WERI-Rb-1 (cell line): ENCODE results near the gene DNAH3.
"Not testable (repeated sequence)": the region's sequence is repeated elsewhere in the genome, so short reads cannot be mapped to it uniquely, and the experiment has no call there.

ENCODE experiments used
- DNase-seq: peaks from one replicate; pipeline ENCODE4 v3.0.0-alpha.2; 2020
- H3K27ac ChIP-seq: fragments of 250-450 bp; sonication (Bioruptor Pico); 2 replicates; pipeline ENCODE4 v1.5.1; 2020; ENCODE audit warnings: mild to moderate bottlenecking, moderate library complexity
- H3K27me3 ChIP-seq: fragments of 250-450 bp; sonication (Bioruptor Pico); 2 replicates; pipeline ENCODE4 v1.5.1; 2021; ENCODE audit warnings: mild to moderate bottlenecking, low read depth, moderate library complexity; ENCODE audit not compliant: insufficient read depth, severe bottlenecking
- H3K36me3 ChIP-seq: fragments of 250-450 bp; sonication (Bioruptor Pico); 2 replicates; pipeline ENCODE4 v1.5.1; 2020; ENCODE audit warnings: mild to moderate bottlenecking, moderate library complexity
- H3K4me3 ChIP-seq: 2 replicates; pipeline ENCODE4 v1.5.1; 2011; ENCODE audit warnings: low read depth, mild to moderate bottlenecking, control low read depth, low read length
- H3K9me3 ChIP-seq: fragments of 250-450 bp; sonication (Bioruptor Pico); 2 replicates; pipeline ENCODE4 v1.5.1; 2021; ENCODE audit warnings: mild to moderate bottlenecking, moderate library complexity; ENCODE audit not compliant: severe bottlenecking
- CTCF ChIP-seq: IDR thresholded peaks from 2 replicates; pipeline ENCODE4 v1.5.1; 2011; ENCODE audit warnings: low read depth, mild to moderate bottlenecking, control low read depth, inconsistent platforms, low read length

Gene DNAH3

DNA sequence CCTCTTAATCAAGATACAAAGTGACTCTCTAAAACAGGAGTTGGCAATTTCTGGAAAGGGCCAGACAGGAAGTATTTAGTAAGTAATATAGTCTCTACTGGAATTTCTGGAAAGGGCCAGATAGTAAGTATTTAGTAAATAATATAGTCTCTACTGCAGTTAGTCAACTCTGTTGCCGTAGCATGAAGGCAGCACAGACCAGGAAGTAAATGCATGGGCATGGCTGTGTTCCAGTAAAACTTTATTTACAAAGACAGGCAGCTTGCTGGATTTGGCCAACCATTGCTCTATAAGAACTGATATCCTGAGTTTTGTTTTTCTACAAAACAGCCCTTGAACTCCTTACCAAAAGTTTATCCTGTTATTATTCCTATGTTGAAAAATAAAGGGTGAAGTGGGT, 24.8 kb upstream of the DNAH3 start:
- Histone ChIP-seq H3K9me3 (no peaks in the 10 kb centered on the region), H3K27me3 (no peaks in the 10 kb centered on the region), H3K36me3 (peaks cover 51% of the 10 kb centered on the region), H3K27ac (no peak overlapping the region), H3K4me3 (no peak overlapping the region)
- DNase-seq = no peak
- no peak for TF ChIP-seq CTCF

DNA sequence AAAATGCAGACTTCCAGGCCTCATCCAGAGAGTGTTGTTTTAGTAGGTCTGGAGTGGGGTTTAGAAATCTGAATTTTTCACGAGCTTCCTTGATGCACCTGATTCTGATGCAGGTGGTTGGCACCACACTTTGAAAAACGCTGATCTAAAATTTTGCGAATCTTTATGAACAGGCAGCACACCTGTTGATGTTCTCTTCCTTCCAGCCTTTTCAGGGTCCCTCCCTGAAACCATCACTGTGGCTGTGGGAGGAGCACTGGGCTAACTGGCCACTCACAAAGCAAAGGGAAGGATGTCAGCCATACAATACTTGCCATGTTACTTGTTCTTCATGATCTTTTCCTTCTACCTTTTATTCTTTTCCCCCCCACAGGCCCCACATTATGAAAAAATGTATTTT, 22.0 kb upstream of the DNAH3 start:
- DNase-seq = no peak
- no peak overlapping the region for H3K27ac ChIP-seq
- peaks cover 39% of the 10 kb centered on the region for H3K36me3 ChIP-seq
- no peak for TF ChIP-seq CTCF
- H3K27me3 ChIP-seq = no peaks in the 10 kb centered on the region
- H3K9me3 ChIP-seq = no peaks in the 10 kb centered on the region
- H3K4me3 ChIP-seq = no peak overlapping the region

GRCh38 chr16:21170116-21170515, 19.5 kb upstream of the DNAH3 start:
- H3K9me3 ChIP-seq, H3K27ac ChIP-seq, H3K4me3 ChIP-seq, H3K27me3 ChIP-seq: not testable (repeated sequence)
- DNase-seq = peak; percentile 55
- peaks cover 44% of the 10 kb centered on the region for H3K36me3 ChIP-seq

DNA sequence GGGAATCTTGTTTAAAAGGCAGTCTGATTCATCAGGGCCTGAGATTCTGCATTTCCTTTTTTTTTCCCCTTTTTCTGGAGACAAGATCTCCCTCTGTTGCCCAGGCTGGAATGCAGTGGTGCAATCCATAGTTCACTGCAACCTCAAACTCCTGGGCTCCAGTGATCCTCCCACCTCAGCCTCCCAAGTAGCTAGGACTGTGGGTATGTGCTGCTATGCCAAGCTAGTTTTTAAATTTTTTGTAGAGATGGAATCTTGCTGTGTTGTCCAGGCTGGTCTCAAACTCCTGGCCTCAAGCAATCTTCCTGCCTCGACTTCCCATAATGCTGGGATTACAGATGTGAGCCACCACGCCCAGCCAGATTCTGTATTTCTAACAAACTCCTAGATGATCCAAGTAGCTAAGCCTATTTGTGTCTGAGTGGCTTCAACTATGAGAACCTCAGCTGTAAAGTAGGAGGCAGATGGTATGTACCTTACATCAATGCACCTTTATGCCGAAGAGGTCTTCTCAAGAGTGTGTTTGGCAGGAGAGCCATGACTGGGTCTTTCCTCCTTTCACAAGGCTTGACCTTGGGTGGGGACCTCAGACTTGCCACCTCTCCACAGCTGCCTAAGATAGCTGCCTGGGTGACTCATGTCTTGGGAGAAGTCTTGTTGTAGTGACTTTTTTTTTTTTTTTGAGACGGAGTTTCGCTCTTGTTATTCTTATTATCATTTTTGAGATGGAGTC, 18.8 kb upstream of the DNAH3 start:
- DNase-seq = no peak
- H3K4me3 ChIP-seq = no peak overlapping the region
- no peak overlapping the region for H3K27ac ChIP-seq
- peaks cover 47% of the 10 kb centered on the region for H3K36me3 ChIP-seq
- no peak for TF ChIP-seq CTCF
- H3K27me3 ChIP-seq = no peaks in the 10 kb centered on the region
- H3K9me3 ChIP-seq = no peaks in the 10 kb centered on the region

- no peak overlapping the region for H3K4me3 ChIP-seq
- DNase-seq = peak; percentile 66
- H3K27me3 ChIP-seq = no peaks in the 10 kb centered on the region
- 0 out of 2 replicates have a peak, but pooled peaks have one; percentile 5 for TF ChIP-seq CTCF
- H3K36me3 ChIP-seq = peaks cover 42% of the 10 kb centered on the region
- H3K27ac ChIP-seq = no peak overlapping the region
- no peaks in the 10 kb centered on the region for H3K9me3 ChIP-seq
Measured at GRCh38 chr16:21167929-21168602, 17.4 kb upstream of the DNAH3 start.

GRCh38 chr16:21167360-21167759, 16.7 kb upstream of the DNAH3 start:
- no peak overlapping the region for H3K27ac ChIP-seq
- no peak for DNase-seq
- H3K4me3 ChIP-seq = no peak overlapping the region
- H3K9me3 ChIP-seq = no peaks in the 10 kb centered on the region
- no peak for TF ChIP-seq CTCF
- peaks cover 39% of the 10 kb centered on the region for H3K36me3 ChIP-seq
- H3K27me3 ChIP-seq = no peaks in the 10 kb centered on the region
